ENCODE results near the gene PRSS8.

GRCh38 chr16:31128711-31129567, 6.6 kb downstream of the PRSS8 start:
- no peak for TF ChIP-seq ZNF274 (IDR thresholded peaks at IDR 0.05; ENCODE audit: low read depth, low read length)
- TF ChIP-seq YY1 (IDR thresholded peaks at IDR 0.05; ENCODE audit: insufficient read depth, insufficient read length): no peak
- no peak for TF ChIP-seq SUZ12 (IDR thresholded peaks at IDR 0.05; ENCODE audit: extremely low read depth, insufficient read depth, insufficient read length)
